Measurements from ENCODE around the gene TMEM273.

GRCh38 chr10:49136525-49136924 is 51.7 kb downstream of the TMEM273 start:
- TF ChIP-seq CTCF (IDR thresholded peaks at IDR 0.05): no peak
- no peak for TF ChIP-seq POLR2A (IDR thresholded peaks at IDR 0.05)
